Measurements from ENCODE around the gene DPF3.

DPF3 gene

GRCh38 chr14:72716476-72716875, 177.4 kb downstream of the DPF3 start:
- DNase-seq (ENCODE audit: extremely low spot score) = no peak
- POLR2A ChIA-PET = no interaction called here
- TF ChIP-seq, protein P1, sequence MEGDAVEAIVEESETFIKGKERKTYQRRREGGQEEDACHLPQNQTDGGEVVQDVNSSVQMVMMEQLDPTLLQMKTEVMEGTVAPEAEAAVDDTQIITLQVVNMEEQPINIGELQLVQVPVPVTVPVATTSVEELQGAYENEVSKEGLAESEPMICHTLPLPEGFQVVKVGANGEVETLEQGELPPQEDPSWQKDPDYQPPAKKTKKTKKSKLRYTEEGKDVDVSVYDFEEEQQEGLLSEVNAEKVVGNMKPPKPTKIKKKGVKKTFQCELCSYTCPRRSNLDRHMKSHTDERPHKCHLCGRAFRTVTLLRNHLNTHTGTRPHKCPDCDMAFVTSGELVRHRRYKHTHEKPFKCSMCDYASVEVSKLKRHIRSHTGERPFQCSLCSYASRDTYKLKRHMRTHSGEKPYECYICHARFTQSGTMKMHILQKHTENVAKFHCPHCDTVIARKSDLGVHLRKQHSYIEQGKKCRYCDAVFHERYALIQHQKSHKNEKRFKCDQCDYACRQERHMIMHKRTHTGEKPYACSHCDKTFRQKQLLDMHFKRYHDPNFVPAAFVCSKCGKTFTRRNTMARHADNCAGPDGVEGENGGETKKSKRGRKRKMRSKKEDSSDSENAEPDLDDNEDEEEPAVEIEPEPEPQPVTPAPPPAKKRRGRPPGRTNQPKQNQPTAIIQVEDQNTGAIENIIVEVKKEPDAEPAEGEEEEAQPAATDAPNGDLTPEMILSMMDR (IDR thresholded peaks at IDR 0.05; ENCODE audit: control extremely low read depth, extremely low read depth, low read depth, missing control alignments) = no peak
- CTCF ChIA-PET = interaction anchor here (1.0 kb wide), 1 partner anchor 21 kb away, joined by 3 read pairs; no protein-coding TSS in a partner anchor

DNA sequence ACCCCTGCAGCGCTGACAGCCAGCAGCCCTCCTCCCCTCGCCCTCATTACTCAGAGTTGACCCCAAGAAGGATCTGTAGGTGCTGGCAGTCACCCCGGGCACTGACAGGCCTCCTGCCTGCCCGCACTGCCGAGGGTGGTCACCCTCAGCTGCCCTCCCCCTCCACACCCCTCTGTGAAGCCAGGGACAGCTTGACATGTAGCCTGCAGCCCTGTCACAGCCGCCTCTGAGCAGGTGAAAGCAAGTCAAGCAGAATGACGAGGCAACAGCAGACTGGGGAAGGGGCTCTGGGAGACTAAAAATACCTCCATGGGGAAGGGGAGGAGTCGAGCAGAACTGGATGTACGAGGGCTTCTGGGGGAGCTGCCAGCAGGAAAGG, 178.1 kb downstream of the DPF3 start:
- DNase-seq (ENCODE audit: extremely low spot score) = no peak
- CTCF ChIA-PET = interaction anchor here (1.7 kb wide), 1 partner anchor 12 kb away, joined by 4 read pairs; no protein-coding TSS in a partner anchor
- POLR2A ChIA-PET = interaction anchor here (0.6 kb wide), 1 partner anchor 67 kb away, joined by 3 read pairs; no protein-coding TSS in a partner anchor
- TF ChIP-seq, protein P1 (IDR thresholded peaks at IDR 0.05; ENCODE audit: control extremely low read depth, extremely low read depth, low read depth, missing control alignments) = no peak

GRCh38 chr14:72715215-72715849, 178.6 kb downstream of the DPF3 start:
- TF ChIP-seq, protein P1 (IDR thresholded peaks at IDR 0.05; ENCODE audit: control extremely low read depth, extremely low read depth, low read depth, missing control alignments) = no peak
- POLR2A ChIA-PET = interaction anchor here (0.6 kb wide), 1 partner anchor 66 kb away, joined by 3 read pairs; no protein-coding TSS in a partner anchor
- CTCF ChIA-PET = interaction anchor here (0.5 to 1.7 kb wide), 4 partner anchors 12 to 258 kb away, joined by 3 to 4 read pairs (median 3); no protein-coding TSS in a partner anchor
- DNase-seq (ENCODE audit: extremely low spot score) = no peak

GRCh38 chr14:72714871-72715214, 179.1 kb downstream of the DPF3 start:
- DNase-seq (ENCODE audit: extremely low spot score) = no peak
- CTCF ChIA-PET = interaction anchor here (0.9 to 1.7 kb wide), 5 partner anchors 10 to 202 kb away, joined by 3 to 4 read pairs (median 4); no protein-coding TSS in a partner anchor
- TF ChIP-seq, protein P1 (IDR thresholded peaks at IDR 0.05; ENCODE audit: control extremely low read depth, extremely low read depth, low read depth, missing control alignments) = no peak
- POLR2A ChIA-PET = no interaction called here

GRCh38 chr14:72714094-72714493, 179.8 kb downstream of the DPF3 start:
- POLR2A ChIA-PET = no interaction called here
- TF ChIP-seq, protein P1 (IDR thresholded peaks at IDR 0.05; ENCODE audit: control extremely low read depth, extremely low read depth, low read depth, missing control alignments) = no peak
- CTCF ChIA-PET = interaction anchor here (0.9 to 1.4 kb wide), 4 partner anchors 9 to 201 kb away, joined by 3 to 4 read pairs (median 4); no protein-coding TSS in a partner anchor
- DNase-seq (ENCODE audit: extremely low spot score) = peak; percentile 52

DNA sequence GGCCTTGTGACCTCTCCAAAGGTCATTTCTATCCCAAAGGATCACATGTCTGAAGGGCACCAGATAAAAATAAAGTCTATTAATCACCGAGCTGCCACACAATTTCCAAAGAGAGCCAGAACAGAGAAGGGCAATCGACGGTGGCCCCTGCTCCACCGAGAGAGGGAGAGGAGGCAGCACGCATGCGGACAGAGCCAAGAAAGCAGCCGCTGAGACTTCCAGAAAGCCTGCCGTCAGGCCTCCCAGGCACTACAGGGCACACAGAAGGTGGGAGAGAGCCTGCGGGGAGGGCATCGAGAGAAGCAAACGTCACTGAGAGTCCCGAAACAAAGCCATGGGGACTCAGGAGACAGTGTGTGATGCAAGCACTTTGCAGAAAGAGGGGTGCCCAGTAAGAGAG, 182.0 kb downstream of the DPF3 start:
- TF ChIP-seq, protein P1 (IDR thresholded peaks at IDR 0.05; ENCODE audit: control extremely low read depth, extremely low read depth, low read depth, missing control alignments) = no peak
- ChIA-PET CTCF (interaction anchor here (0.7 to 1.7 kb wide), 2 partner anchors 12 to 198 kb away, joined by 3 to 5 read pairs; no protein-coding TSS in a partner anchor), POLR2A (no interaction called here)
- DNase-seq (ENCODE audit: extremely low spot score) = no peak

All from GM10248 (cell line).